Naive B cell (primary cell): Measurements from ENCODE around the gene ZNF57. TPM values are rescaled to one million over a fixed set of nuclear protein-coding genes. Genes with fewer than 3 reads are reported as not detected.
A peak's percentile ranks its signal among the peaks of the same experiment; 100 is the strongest.
"Not testable (repeated sequence)": the region's sequence is repeated elsewhere in the genome, so short reads cannot be mapped to it uniquely, and the experiment has no call there.

Experiments
- ATAC-seq, 2 donors: fragments of 150-1000 bp; cut with Tn5 transposase; 2 replicates each; pipeline ENCODE4 v1.10.0; 2021; ENCODE audit warnings: low read depth in 2 of 2, mild to moderate bottlenecking in 2 of 2, moderate library complexity in 2 of 2
- DNase-seq: peaks from one replicate; pipeline ENCODE4 v3.0.0; 2022
- H3K27ac Mint-ChIP-seq, 6 donors: one replicate each; pipeline ENCODE4 v1.8.0; 2020 to 2022; ENCODE audit warnings: mild to moderate bottlenecking in 6 of 6, mixed read lengths in 6 of 6, moderate library complexity in 5 of 6, inconsistent platforms in 2 of 6
- H3K27me3 Mint-ChIP-seq, 3 donors: one replicate each; pipeline ENCODE4 v1.8.0; 2021 to 2022; ENCODE audit warnings: mixed read lengths in 3 of 3, mild to moderate bottlenecking in 1 of 3
- H3K36me3 Mint-ChIP-seq, 2 donors: one replicate each; pipeline ENCODE4 v1.8.0; 2020 to 2022; ENCODE audit warnings: mixed read lengths in 2 of 2, inconsistent platforms in 1 of 2, mild to moderate bottlenecking in 1 of 2
- H3K4me1 Mint-ChIP-seq, 3 donors: one replicate each; pipeline ENCODE4 v1.8.0; 2020 to 2022; ENCODE audit warnings: mixed read lengths in 3 of 3, inconsistent platforms in 1 of 3, mild to moderate bottlenecking in 1 of 3, moderate library complexity in 1 of 3
- H3K4me3 Mint-ChIP-seq, 8 donors: one replicate each; pipeline ENCODE4 v1.8.0; 2020 to 2022; ENCODE audit warnings: mild to moderate bottlenecking in 8 of 8, mixed read lengths in 8 of 8, moderate library complexity in 8 of 8, inconsistent platforms in 2 of 8
- H3K9me3 Mint-ChIP-seq, 7 donors: one replicate each; pipeline ENCODE4 v1.8.0; 2020 to 2022; ENCODE audit warnings: mixed read lengths in 7 of 7, mild to moderate bottlenecking in 5 of 7, inconsistent platforms in 2 of 7, moderate library complexity in 1 of 7
- polyA plus RNA-seq, 6 donors: library from polyadenylated mRNA; unstranded; fragments of 300-500 nt; fragmentation: Illumina TruSeq; gene quantifications; one replicate each; pipeline ENCODE4 v1.2.3, GENCODE V29; 2021; ENCODE audit warnings: low read depth in 6 of 6

The ZNF57 gene
- polyA plus RNA-seq, 6 donors from 2014 or later, result 2.9 to 5.5 (median 3.6) TPM

GRCh38 chr19:2912306-2912705, 11.6 kb downstream of the ZNF57 start:
- Mint-ChIP-seq H3K4me3 (peak overlapping the region in 1 of 8 donors; percentile 22), H3K27me3 (no peaks in the 10 kb centered on the region), H3K4me1 (peaks cover 0 to 10% (median under 1%) of the 10 kb centered on the region in 3 donors), H3K27ac (no peak overlapping the region), H3K36me3 (peaks cover 8 to 26% of the 10 kb centered on the region in 2 donors), H3K9me3 (peaks cover 5 to 15% (median 7%) of the 10 kb centered on the region in 7 donors)
- no peak for DNase-seq
- no peak for ATAC-seq

GRCh38 chr19:2917275-2918184, 16.8 kb downstream of the ZNF57 start:
- DNase-seq (no peak), ATAC-seq (no peak)
- H3K36me3 Mint-ChIP-seq, result peaks cover 16 to 24% of the 10 kb centered on the region in 2 donors
- no peak overlapping the region for H3K27ac Mint-ChIP-seq
- no peaks in the 10 kb centered on the region for H3K4me1 Mint-ChIP-seq
- no peak overlapping the region for H3K4me3 Mint-ChIP-seq
- H3K9me3 Mint-ChIP-seq, result peaks cover 5 to 30% (median 14%) of the 10 kb centered on the region in 7 donors
- H3K27me3 Mint-ChIP-seq, result no peaks in the 10 kb centered on the region

- no peak for DNase-seq
- Mint-ChIP-seq H3K9me3 (peaks cover 0 to 8% (median 2%) of the 10 kb centered on the region in 7 donors), H3K36me3 (peaks cover 2 to 3% of the 10 kb centered on the region in 2 donors), H3K4me3 (no peak overlapping the region), H3K27me3 (no peaks in the 10 kb centered on the region), H3K27ac (no peak overlapping the region), H3K4me1 (no peaks in the 10 kb centered on the region)
- no peak for ATAC-seq
These were observed 22.3 kb downstream of the ZNF57 start for GRCh38 chr19:2922987-2923386.

GRCh38 chr19:2923510-2923909, 22.8 kb downstream of the ZNF57 start:
- no peaks in the 10 kb centered on the region for H3K4me1 Mint-ChIP-seq
- DNase-seq (no peak), ATAC-seq (no peak)
- H3K27me3 Mint-ChIP-seq, result no peaks in the 10 kb centered on the region
- H3K36me3 Mint-ChIP-seq, result no peaks in the 10 kb centered on the region
- H3K9me3 Mint-ChIP-seq, result peaks cover 0 to 4% (median 0%) of the 10 kb centered on the region in 7 donors
- no peak overlapping the region for H3K4me3 Mint-ChIP-seq
- H3K27ac Mint-ChIP-seq, result no peak overlapping the region

- H3K9me3 Mint-ChIP-seq, result peaks cover 6 to 12% (median 10%) of the 10 kb centered on the region in 7 donors
- no peak overlapping the region for H3K4me3 Mint-ChIP-seq
- H3K27ac Mint-ChIP-seq, result no peak overlapping the region
- DNase-seq (no peak), ATAC-seq (no peak)
- H3K36me3 Mint-ChIP-seq, result peaks cover 9 to 12% of the 10 kb centered on the region in 2 donors
- peaks cover 0 to 5% (median 0%) of the 10 kb centered on the region in 3 donors for H3K4me1 Mint-ChIP-seq
- no peaks in the 10 kb centered on the region for H3K27me3 Mint-ChIP-seq
These were observed 25.8 kb downstream of the ZNF57 start for GRCh38 chr19:2926341-2927031.

- Mint-ChIP-seq H3K36me3 (peaks cover 10 to 15% of the 10 kb centered on the region in 2 donors), H3K4me3 (no peak overlapping the region), H3K27me3 (no peaks in the 10 kb centered on the region), H3K4me1 (peaks cover 0 to 5% (median 0%) of the 10 kb centered on the region in 3 donors), H3K9me3 (peaks cover 6 to 17% (median 14%) of the 10 kb centered on the region in 7 donors), H3K27ac (no peak overlapping the region)
- DNase-seq, result no peak
- no peak for ATAC-seq
These were observed 26.3 kb downstream of the ZNF57 start for GRCh38 chr19:2927032-2927430.

GRCh38 chr19:2933490-2933910, 32.8 kb downstream of the ZNF57 start:
- peaks cover 15 to 48% (median 34%) of the 10 kb centered on the region in 7 donors for H3K9me3 Mint-ChIP-seq
- no peak for DNase-seq
- H3K27me3 Mint-ChIP-seq, result no peaks in the 10 kb centered on the region
- no peak overlapping the region for H3K4me3 Mint-ChIP-seq
- H3K4me1 Mint-ChIP-seq, result peaks cover 0 to 5% (median 0%) of the 10 kb centered on the region in 3 donors
- no peak overlapping the region for H3K27ac Mint-ChIP-seq
- ATAC-seq, result no peak
- peaks cover 26 to 31% of the 10 kb centered on the region in 2 donors for H3K36me3 Mint-ChIP-seq

GRCh38 chr19:2935863-2936262, 35.1 kb downstream of the ZNF57 start:
- not testable (repeated sequence) for H3K4me1 Mint-ChIP-seq, DNase-seq, H3K4me3 Mint-ChIP-seq, ATAC-seq, H3K27me3 Mint-ChIP-seq, H3K27ac Mint-ChIP-seq
- Mint-ChIP-seq H3K36me3 (peaks cover 22 to 25% of the 10 kb centered on the region in 2 donors), H3K9me3 (peaks cover 11 to 42% (median 29%) of the 10 kb centered on the region in 7 donors)

GRCh38 chr19:2942928-2943640, 42.4 kb downstream of the ZNF57 start:
- Mint-ChIP-seq H3K36me3 (no peaks in the 10 kb centered on the region), H3K4me1 (peaks cover 17 to 31% (median 22%) of the 10 kb centered on the region in 3 donors), H3K4me3 (peak overlapping the region; percentile 19 to 97 (median 64)), H3K9me3 (no peaks in the 10 kb centered on the region), H3K27ac (peak overlapping the region in 2 of 6 donors; percentile 10 to 87), H3K27me3 (no peaks in the 10 kb centered on the region)
- ATAC-seq (no peak), DNase-seq (no peak)

GRCh38 chr19:2944403-2944774, 43.7 kb downstream of the ZNF57 start:
- ATAC-seq, result peak; percentile 1 to 2
- no peak for DNase-seq
- H3K4me3 Mint-ChIP-seq, result peak overlapping the region; percentile 96 to 99 (median 97)
- H3K36me3 Mint-ChIP-seq, result no peaks in the 10 kb centered on the region
- no peaks in the 10 kb centered on the region for H3K9me3 Mint-ChIP-seq
- H3K27ac Mint-ChIP-seq, result peak overlapping the region in 5 of 6 donors; percentile 84 to 100 (median 94)
- peaks cover 24 to 38% (median 29%) of the 10 kb centered on the region in 3 donors for H3K4me1 Mint-ChIP-seq
- no peaks in the 10 kb centered on the region for H3K27me3 Mint-ChIP-seq

GRCh38 chr19:2944775-2945574, 44.2 kb downstream of the ZNF57 start, which contains the start of gene ZNF77:
Gene ZNF77 (minus strand): TSS chr19:2944971. CDS start chr19:2944840, 131 bp downstream.
- DNase-seq (peak; percentile 99), ATAC-seq (peak; percentile 96)
- H3K9me3 Mint-ChIP-seq, result no peaks in the 10 kb centered on the region
- no peaks in the 10 kb centered on the region for H3K27me3 Mint-ChIP-seq
- H3K27ac Mint-ChIP-seq, result peak within 1 kb of the TSS; percentile 94 to 100 (median 98)
- peaks cover 26 to 44% (median 35%) of the 10 kb centered on the region in 3 donors for H3K4me1 Mint-ChIP-seq
- H3K4me3 Mint-ChIP-seq, result peak within 1 kb of the TSS; percentile 96 to 99 (median 97)
- H3K36me3 Mint-ChIP-seq, result no peaks in the 10 kb centered on the region

- no peak for ATAC-seq
- peak overlapping the region; percentile 94 to 100 (median 98) for H3K27ac Mint-ChIP-seq
- no peaks in the 10 kb centered on the region for H3K27me3 Mint-ChIP-seq
- H3K36me3 Mint-ChIP-seq, result no peaks in the 10 kb centered on the region
- no peak for DNase-seq
- peak overlapping the region; percentile 96 to 99 (median 97) for H3K4me3 Mint-ChIP-seq
- H3K9me3 Mint-ChIP-seq, result no peaks in the 10 kb centered on the region
- H3K4me1 Mint-ChIP-seq, result peaks cover 30 to 50% (median 40%) of the 10 kb centered on the region in 3 donors
These were observed 45.0 kb downstream of the ZNF57 start for GRCh38 chr19:2945575-2946184.
